H1 (cell line): ENCODE results near the gene MSL1. TPM values are rescaled to one million over a fixed set of nuclear protein-coding genes. Genes with fewer than 3 reads are reported as not detected.

Experiments used
- CTCF ChIA-PET: fragments of 300-600 bp; sonication (Branson Sonifier 250); formaldehyde crosslinking; loops from one replicate; lab custom pipeline; 2021; ENCODE audit not compliant: partially characterized antibody; lab: Charles Lee
- POLR2A ChIA-PET: fragments of 300-600 bp; sonication (Branson Sonifier 250); formaldehyde crosslinking; loops from one replicate; lab custom pipeline; 2021; ENCODE audit warnings: inconsistent platforms; ENCODE audit not compliant: partially characterized antibody; lab: Charles Lee
- DNase-seq, 2 experiments: peaks; one replicate each; pipeline versions ENCODE4 v3.0.0 to v3.0.0-alpha.2; 2010 to 2022; ENCODE audit warnings: low spot score in 2 of 2, low read depth in 1 of 2, mixed read lengths in 1 of 2
- FAIRE-seq: peaks from 2 replicates; lab custom pipeline; 2011; peaks lifted over from hg19 to GRCh38; lab: Jason Lieb, UNC
- H2AFZ ChIP-seq: 2 replicates; pipeline ENCODE4 v1.8.1; 2012; ENCODE audit warnings: low read length, inconsistent platforms
- H2AK5ac ChIP-seq: 2 replicates; pipeline ENCODE4 v1.6.1; 2013; ENCODE audit warnings: low read depth, low read length
- H2BK120ac ChIP-seq: replicated peaks from 2 replicates; pipeline ENCODE3; 2013; ENCODE audit warnings: low read depth, low read length, inconsistent platforms
- H2BK12ac ChIP-seq: 2 replicates; pipeline ENCODE4 v1.6.1; 2013; ENCODE audit warnings: low read depth, low read length
- H2BK15ac ChIP-seq: 2 replicates; pipeline ENCODE4 v1.6.1; 2013; ENCODE audit warnings: low read length
- H2BK20ac ChIP-seq: 2 replicates; pipeline ENCODE4 v1.6.1; 2013; ENCODE audit warnings: low read length
- H2BK5ac ChIP-seq: 2 replicates; pipeline ENCODE4 v1.6.1; 2013; ENCODE audit warnings: low read depth, low read length
- H3K14ac ChIP-seq: 2 replicates; pipeline ENCODE4 v1.6.1; 2013; ENCODE audit warnings: inconsistent platforms; ENCODE audit not compliant: insufficient read length
- H3K18ac ChIP-seq: 2 replicates; pipeline ENCODE4 v1.6.1; 2013; ENCODE audit warnings: low read length; ENCODE audit errors: extremely low read depth
- H3K23ac ChIP-seq: 2 replicates; pipeline ENCODE4 v1.6.1; 2013; ENCODE audit warnings: inconsistent platforms; ENCODE audit not compliant: insufficient read length
- H3K23me2 ChIP-seq: 2 replicates; pipeline ENCODE4 v1.6.1; 2013; ENCODE audit warnings: low read depth, low read length
- H3K27ac ChIP-seq: 2 replicates; pipeline ENCODE4 v1.6.1; 2011; ENCODE audit warnings: low read depth, low read length, inconsistent platforms
- H3K27me3 ChIP-seq, 4 experiments: replicated peaks in 1 of 4; 1 replicate in 1 of 4; 2 replicates in 3 of 4; pipeline versions ENCODE4 v1.6.1 to v1.8.1; 2011 to 2013; ENCODE audit warnings: low read length in 3 of 4, mild to moderate bottlenecking in 3 of 4, inconsistent platforms in 2 of 4, mixed read lengths in 2 of 4, moderate library complexity in 1 of 4; ENCODE audit not compliant: control insufficient read depth in 3 of 4, insufficient read depth in 3 of 4; ENCODE audit errors: extremely low read depth in 1 of 4
- H3K36me3 ChIP-seq, 4 experiments: 2 replicates each; pipeline versions ENCODE4 v1.6.1 to v1.8.1; 2011 to 2013; ENCODE audit warnings: mild to moderate bottlenecking in 4 of 4, low read length in 3 of 4, moderate library complexity in 2 of 4, control low read depth in 1 of 4, inconsistent platforms in 1 of 4; ENCODE audit not compliant: insufficient read depth in 4 of 4, control insufficient read depth in 2 of 4
- H3K4ac ChIP-seq: replicated peaks from 2 replicates; pipeline ENCODE3; 2013; ENCODE audit warnings: low read length, low read depth, mixed read lengths, inconsistent platforms; ENCODE audit not compliant: insufficient read length
- H3K4me1 ChIP-seq, 4 experiments: replicated peaks in 1 of 4; 1 replicate in 1 of 4; 2 replicates in 3 of 4; pipeline versions ENCODE4 v1.6.1 to v1.8.1; 2011 to 2013; ENCODE audit warnings: low read length in 3 of 4, inconsistent platforms in 2 of 4, mixed read lengths in 1 of 4; ENCODE audit not compliant: insufficient read depth in 4 of 4, control insufficient read depth in 3 of 4
- H3K4me2 ChIP-seq, 2 experiments: 2 replicates each; pipeline versions ENCODE4 v1.6.1 to v1.8.1; 2011 to 2013; ENCODE audit warnings: low read depth in 2 of 2, low read length in 2 of 2, control low read depth in 1 of 2, inconsistent platforms in 1 of 2, mild to moderate bottlenecking in 1 of 2; ENCODE audit not compliant: insufficient read depth in 1 of 2
- H3K4me3 ChIP-seq, 4 experiments: fragments of 200-600, 300-600 bp in 1 of 4; sonication (generic), shearing (Covaris generic), sonication (Bioruptor Twin) in 1 of 4; 2 replicates each; pipeline versions ENCODE4 v1.5.1 to v1.8.1; 2011 to 2016; ENCODE audit warnings: low read length in 4 of 4, low read depth in 3 of 4, control low read depth in 2 of 4, inconsistent platforms in 2 of 4, mild to moderate bottlenecking in 2 of 4, mixed read lengths in 1 of 4, moderate library complexity in 1 of 4; ENCODE audit not compliant: insufficient read depth in 2 of 4; ENCODE audit errors: extremely low read depth in 1 of 4
- H3K56ac ChIP-seq: replicated peaks from 2 replicates; pipeline ENCODE3; 2013; ENCODE audit warnings: low read depth, mild to moderate bottlenecking, mixed read lengths, low read length, inconsistent platforms; ENCODE audit not compliant: insufficient read length
- H3K79me1 ChIP-seq: 2 replicates; pipeline ENCODE4 v1.6.1; 2013; ENCODE audit warnings: low read depth, low read length, control low read depth
- H3K79me2 ChIP-seq, 2 experiments: 2 replicates each; pipeline versions ENCODE4 v1.6.1 to v1.8.1; 2012 to 2013; ENCODE audit warnings: low read length in 2 of 2, mild to moderate bottlenecking in 2 of 2, inconsistent platforms in 1 of 2; ENCODE audit not compliant: insufficient read depth in 2 of 2, control insufficient read depth in 1 of 2
- H3K9ac ChIP-seq, 4 experiments: replicated peaks in 1 of 4; 1 replicate in 1 of 4; 2 replicates in 3 of 4; pipeline versions ENCODE4 v1.6.1 to v1.8.1; 2011 to 2013; ENCODE audit warnings: low read depth in 3 of 4, low read length in 3 of 4, control low read depth in 2 of 4, mild to moderate bottlenecking in 2 of 4, moderate library complexity in 2 of 4, inconsistent platforms in 1 of 4; ENCODE audit errors: extremely low read depth in 1 of 4
- H3K9me3 ChIP-seq, 2 experiments: 2 replicates each; pipeline versions ENCODE4 v1.6.1 to v1.8.1; 2012 to 2013; ENCODE audit warnings: mild to moderate bottlenecking in 2 of 2, moderate library complexity in 2 of 2, control low read depth in 1 of 2, inconsistent platforms in 1 of 2, low read depth in 1 of 2, low read length in 1 of 2, mixed read lengths in 1 of 2; ENCODE audit not compliant: insufficient read depth in 2 of 2
- H4K20me1 ChIP-seq, 2 experiments: replicated peaks in 1 of 2; 2 replicates each; pipeline versions ENCODE3 to v1.8.1; 2011 to 2013; ENCODE audit warnings: inconsistent platforms in 2 of 2, low read length in 2 of 2, mild to moderate bottlenecking in 1 of 2; ENCODE audit not compliant: insufficient read depth in 2 of 2, control insufficient read depth in 1 of 2
- H4K5ac ChIP-seq: 2 replicates; pipeline ENCODE4 v1.6.1; 2013; ENCODE audit warnings: low read length, low read depth, mixed read lengths, inconsistent platforms; ENCODE audit not compliant: insufficient read length
- H4K8ac ChIP-seq: 2 replicates; pipeline ENCODE4 v1.8.0; 2013; ENCODE audit warnings: mild to moderate bottlenecking, moderate library complexity, low read length, inconsistent platforms; ENCODE audit not compliant: insufficient read depth; ENCODE audit errors: extremely low read depth
- H4K91ac ChIP-seq: replicated peaks from 2 replicates; pipeline ENCODE3; 2013; ENCODE audit warnings: low read length, mixed read lengths, inconsistent platforms; ENCODE audit not compliant: insufficient read length
- BACH1 ChIP-seq: IDR thresholded peaks from 2 replicates; pipeline ENCODE4 v1.6.1; 2012; ENCODE audit warnings: low read length, improper control_type of control experiment
- BRCA1 ChIP-seq: IDR thresholded peaks from 2 replicates; pipeline ENCODE4 v1.6.1; 2012; ENCODE audit warnings: low read depth, low read length, improper control_type of control experiment
- CBX5 ChIP-seq: fragments of 300-800, 300-1000 bp; sonication (generic); IDR thresholded peaks from 2 replicates; pipeline ENCODE4 v1.7.1; 2016; ENCODE audit warnings: antibody characterized with exemption, low read length, low read depth
- EP300 ChIP-seq, 2 experiments: IDR thresholded peaks; 1 replicate in 1 of 2; 2 replicates in 1 of 2; pipeline ENCODE4 v1.6.1; 2011 to 2012; ENCODE audit warnings: low read depth in 2 of 2, low read length in 2 of 2, mild to moderate bottlenecking in 2 of 2, borderline replicate concordance in 1 of 2, inconsistent platforms in 1 of 2, moderate library complexity in 1 of 2
- NRF1 ChIP-seq: IDR thresholded peaks from 2 replicates; pipeline ENCODE4 v1.6.1; 2011; ENCODE audit warnings: mild to moderate bottlenecking, low read depth, low read length, improper control_type of control experiment
- POU5F1 ChIP-seq: IDR thresholded peaks from 2 replicates; pipeline ENCODE4 v1.6.1; 2011; ENCODE audit warnings: low read depth, mild to moderate bottlenecking, low read length, moderate library complexity
- RBBP5 ChIP-seq: IDR thresholded peaks from 2 replicates; pipeline ENCODE4 v1.7.1; 2012; ENCODE audit warnings: low read depth, mild to moderate bottlenecking, inconsistent platforms, low read length, moderate library complexity, borderline replicate concordance
- RXRA ChIP-seq: IDR thresholded peaks from 2 replicates; pipeline ENCODE4 v1.6.1; 2011; ENCODE audit warnings: low read depth, mild to moderate bottlenecking, low read length, moderate library complexity; ENCODE audit not compliant: insufficient read depth
- SIRT6 ChIP-seq: IDR thresholded peaks from one replicate; pipeline ENCODE4 v1.7.1; 2012; ENCODE audit warnings: low read length, inconsistent platforms
- SUZ12 ChIP-seq: fragments of 200-600 bp; sonication (generic); IDR thresholded peaks from 2 replicates; pipeline ENCODE4 v1.6.1; 2012; ENCODE audit warnings: mild to moderate bottlenecking, inconsistent platforms, low read length, moderate library complexity, mixed read lengths
- TAF1 ChIP-seq: IDR thresholded peaks from 2 replicates; pipeline ENCODE4 v1.6.1; 2011; ENCODE audit warnings: mild to moderate bottlenecking, low read depth, low read length
- TAF7 ChIP-seq: optimal IDR thresholded peaks from 2 replicates; pipeline ENCODE3; 2011; ENCODE audit warnings: low read depth, mild to moderate bottlenecking, inconsistent platforms, low read length, moderate library complexity, borderline replicate concordance
- TBP ChIP-seq: IDR thresholded peaks from 2 replicates; pipeline ENCODE4 v1.6.1; 2011; ENCODE audit warnings: low read depth, low read length, improper control_type of control experiment
- WGBS, 2 experiments: shearing (Covaris generic) in 1 of 2; methylation state at CpG; one replicate each; pipeline versions ENCODE4 v1.1.6 to v1.1.7; 2013 to 2015; ENCODE audit warnings: low lambda C conversion rate in 2 of 2, mixed read lengths in 2 of 2, inconsistent platforms in 1 of 2, low coverage in 1 of 2, missing lambda C conversion rate in 1 of 2; ENCODE audit not compliant: insufficient replicate concordance in 2 of 2, insufficient coverage in 1 of 2, insufficient read length in 1 of 2; ENCODE audit errors: extremely low coverage in 1 of 2, missing lambda C conversion rate in 1 of 2; 5-methylcytosine and 5-hydroxymethylcytosine counted together
- polyA plus RNA-seq, 7 experiments: library from polyadenylated mRNA; depleted of rRNA in 3 of 7; stranded (reverse) in 5 of 7; unstranded in 2 of 7; fragments of >200 nt in 5 of 7; fragments of 200-250 nt in 2 of 7; gene quantifications; 1 replicate in 5 of 7; 2 replicates in 1 of 7; 4 replicates in 1 of 7; pipeline versions ENCODE4 v1.2.1 to v1.2.3, GENCODE V29; 2011 to 2013; ENCODE audit warnings: missing spikeins in 2 of 7, mixed read lengths in 2 of 7
- total RNA-seq: library from RNA; stranded (reverse); fragmentation: NEBNext Ultra II Directional; extraction: Animal tissue kit (Norgen Biotek cat#: 25700); gene quantifications from 2 replicates; pipeline ENCODE4 v1.2.1, GENCODE V29; 2021
- TF ChIP-seq, protein P1 (sequence below): IDR thresholded peaks from 2 replicates; pipeline ENCODE4 v1.6.1; 2011; ENCODE audit warnings: low read depth, mild to moderate bottlenecking, low read length; ENCODE audit not compliant: insufficient read depth

Gene MSL1
- total and polyA plus RNA-seq, 2 of the 8 experiments (the other 6 are each of a cell fraction or from before 2014, with no cell fraction given): 24.1 to 66.5 TPM

DNA sequence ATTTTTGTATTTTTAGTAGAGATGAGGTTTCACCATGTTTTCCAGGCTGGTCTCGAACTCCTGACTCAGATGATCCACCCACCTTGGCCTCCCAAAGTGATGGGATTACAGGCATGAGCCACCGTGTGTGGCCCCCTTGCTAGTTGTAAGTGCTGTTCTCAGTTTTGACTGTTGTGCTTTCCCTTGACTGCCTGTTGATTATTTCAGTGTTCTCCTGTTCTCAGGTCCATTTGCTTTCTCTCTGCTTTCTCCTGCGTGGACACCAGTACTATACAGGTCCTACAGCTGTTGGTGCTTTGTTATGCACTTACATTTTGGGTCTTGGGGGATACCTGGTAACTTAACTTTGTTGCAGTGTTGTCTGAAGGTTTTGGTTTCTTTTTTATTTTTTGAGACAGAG is 26.8 kb downstream of the MSL1 start:
- Histone ChIP-seq H4K8ac (no peak overlapping the region), H3K23ac (no peak overlapping the region), H3K23me2 (no peaks in the 10 kb centered on the region), H2BK12ac (no peak overlapping the region), H3K14ac (no peak overlapping the region), H3K9ac (no peak overlapping the region), H3K79me2 (peaks cover 5 to 72% of the 10 kb centered on the region in 2 experiments; a peak in 3 of 4 replicates), H4K20me1 (peaks cover 0 to 3% of the 10 kb centered on the region in 2 experiments), H3K36me3 (peaks cover 3 to 71% (median 33%) of the 10 kb centered on the region in 4 experiments; a peak in 7 of 8 replicates), H2BK120ac (no peak overlapping the region), H2AFZ (no peak overlapping the region), H4K5ac (no peak overlapping the region), H2BK20ac (no peak overlapping the region), H4K91ac (no peak overlapping the region), H3K27ac (no peak overlapping the region), H3K9me3 (no peaks in the 10 kb centered on the region), H2BK15ac (no peak overlapping the region), H3K4ac (no peak overlapping the region), H3K18ac (no peak overlapping the region), H2AK5ac (no peak overlapping the region), H3K4me3 (no peak overlapping the region), H3K79me1 (peaks cover 4% of the 10 kb centered on the region), H2BK5ac (no peak overlapping the region), H3K27me3 (no peaks in the 10 kb centered on the region), H3K56ac (no peak overlapping the region), H3K4me2 (no peak overlapping the region), H3K4me1 (no peaks in the 10 kb centered on the region)
- ChIA-PET POLR2A (interaction anchor here (0.9 to 7.2 kb wide), 10 partner anchors 9 to 94 kb away, joined by 3 to 41 read pairs (median 6); partner anchors contain the start of genes CASC3 and MED24), CTCF (interaction anchor here (0.9 to 4.0 kb wide), 9 partner anchors 15 to 135 kb away, joined by 3 to 17 read pairs (median 4); no protein-coding TSS in a partner anchor)
- DNase-seq (no peak), FAIRE-seq (no peak)
- 93% methylated on average over 3 of the region's 3 CpGs; no CpG with 5 or more reads in 1 of the 2 experiments for WGBS, 2 experiments
- TF ChIP-seq TAF7 (no peak), RXRA (no peak), BACH1 (no peak), POU5F1 (no peak), CBX5 (no peak), BRCA1 (no peak), EP300 (IDR thresholded peaks at IDR 0.05; ENCODE audit: borderline replicate concordance in 1 of 2, low read depth in 2 of 2, low read length in 2 of 2) (no peak), RBBP5 (no peak), TBP (no peak), TAF1 (no peak), NRF1 (no peak), SUZ12 (no peak), SIRT6 (no peak)
- TF ChIP-seq, protein P1, sequence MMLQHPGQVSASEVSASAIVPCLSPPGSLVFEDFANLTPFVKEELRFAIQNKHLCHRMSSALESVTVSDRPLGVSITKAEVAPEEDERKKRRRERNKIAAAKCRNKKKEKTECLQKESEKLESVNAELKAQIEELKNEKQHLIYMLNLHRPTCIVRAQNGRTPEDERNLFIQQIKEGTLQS: no peak
